Mucosa of descending colon (tissue), 3 donors: ENCODE results near the gene KCNF1. TPM values are rescaled to one million over a fixed set of nuclear protein-coding genes. Genes with fewer than 3 reads are reported as not detected.

Experiments
- ATAC-seq: fragments of 200-7000 bp; cut with Tn5 transposase; one replicate; pipeline ENCODE4 v1.9.1; 2020; ENCODE audit warnings: mild to moderate bottlenecking, moderate library complexity
- DNase-seq, 3 donors: peaks; one replicate each; pipeline ENCODE4 v3.0.0-alpha.2; 2020
- H3K36me3 ChIP-seq: fragments of 200-600 bp; one replicate; pipeline ENCODE4 v1.8.0; 2021; ENCODE audit warnings: low read depth, mild to moderate bottlenecking
- H3K4me1 ChIP-seq: fragments of 200-600 bp; one replicate; pipeline ENCODE4 v1.8.0; 2021; ENCODE audit warnings: low read depth, mild to moderate bottlenecking
- H3K4me3 ChIP-seq: fragments of 200-600 bp; one replicate; pipeline ENCODE4 v1.8.0; 2021; ENCODE audit warnings: mild to moderate bottlenecking
- H3K9me3 ChIP-seq: fragments of 200-600 bp; one replicate; pipeline ENCODE4 v1.8.0; 2021; ENCODE audit warnings: mild to moderate bottlenecking
- intact Hi-C, 2 donors: fragments of 100-400 bp; cut with DNase I in 1 of 2; cut with micrococcal nuclease in 1 of 2; formaldehyde crosslinking; loops; one replicate each; pipeline versions ENCODE4 v1.11.0 to v1.11.1; 2022; cut with DNase I, micrococcal nuclease
- total RNA-seq, 3 donors: library from RNA; stranded (reverse); fragmentation: NEBNext Ultra II Directional in 2 of 3; extraction: Animal tissue kit (Norgen Biotek cat#: 25700) in 2 of 3; gene quantifications; one replicate each; pipeline versions ENCODE4 v1.2.1 to v1.2.4, GENCODE V29; 2021 to 2023
- TF ChIP-seq, protein P1 (sequence below): fragments of 200-600 bp; IDR thresholded peaks from one replicate; pipeline ENCODE4 v1.8.0; 2022; ENCODE audit warnings: antibody characterized with exemption, mild to moderate bottlenecking
- donor health status: DM: no; HTN: no; CAD: no; lungs with moderate emphysema.
- donor health status: DM: no; HTN: no; CAD: no.
- donor health status: DM: no; HTN: yes; CAD: no.

The KCNF1 gene
- total RNA-seq, 3 donors from 2014 or later: 0.32 to 0.99 (median 0.78) TPM

DNA sequence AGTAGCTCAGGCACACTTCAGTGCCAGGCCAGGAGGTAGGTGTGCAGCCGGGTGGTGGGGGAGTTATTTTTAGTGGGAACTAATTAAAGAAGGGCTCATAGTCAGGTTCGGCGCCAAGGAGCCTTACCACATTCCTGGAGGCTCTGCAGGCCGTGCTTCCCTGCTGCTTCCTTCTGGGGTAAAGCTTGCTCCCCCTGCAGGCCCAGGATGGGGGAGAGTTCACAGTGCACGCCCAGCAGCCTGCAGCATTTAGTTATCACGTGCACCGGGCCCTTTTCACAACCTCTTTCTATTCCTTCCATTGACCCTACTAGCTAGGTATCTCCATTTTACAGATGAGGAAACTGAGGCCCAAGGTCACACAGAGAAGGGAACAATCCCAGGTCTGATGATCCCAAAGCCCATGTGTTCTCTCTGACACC, 2.5 kb downstream of the KCNF1 start:
- H3K4me3 ChIP-seq: no peak overlapping the region
- ATAC-seq (peak; percentile 62), DNase-seq (peak in 2 of 3 donors; percentile 60 to 65)
- H3K36me3 ChIP-seq: no peaks in the 10 kb centered on the region
- TF ChIP-seq, protein P1, sequence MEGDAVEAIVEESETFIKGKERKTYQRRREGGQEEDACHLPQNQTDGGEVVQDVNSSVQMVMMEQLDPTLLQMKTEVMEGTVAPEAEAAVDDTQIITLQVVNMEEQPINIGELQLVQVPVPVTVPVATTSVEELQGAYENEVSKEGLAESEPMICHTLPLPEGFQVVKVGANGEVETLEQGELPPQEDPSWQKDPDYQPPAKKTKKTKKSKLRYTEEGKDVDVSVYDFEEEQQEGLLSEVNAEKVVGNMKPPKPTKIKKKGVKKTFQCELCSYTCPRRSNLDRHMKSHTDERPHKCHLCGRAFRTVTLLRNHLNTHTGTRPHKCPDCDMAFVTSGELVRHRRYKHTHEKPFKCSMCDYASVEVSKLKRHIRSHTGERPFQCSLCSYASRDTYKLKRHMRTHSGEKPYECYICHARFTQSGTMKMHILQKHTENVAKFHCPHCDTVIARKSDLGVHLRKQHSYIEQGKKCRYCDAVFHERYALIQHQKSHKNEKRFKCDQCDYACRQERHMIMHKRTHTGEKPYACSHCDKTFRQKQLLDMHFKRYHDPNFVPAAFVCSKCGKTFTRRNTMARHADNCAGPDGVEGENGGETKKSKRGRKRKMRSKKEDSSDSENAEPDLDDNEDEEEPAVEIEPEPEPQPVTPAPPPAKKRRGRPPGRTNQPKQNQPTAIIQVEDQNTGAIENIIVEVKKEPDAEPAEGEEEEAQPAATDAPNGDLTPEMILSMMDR: no peak
- H3K4me1 ChIP-seq: no peaks in the 10 kb centered on the region
- no peaks in the 10 kb centered on the region for H3K9me3 ChIP-seq
- intact Hi-C loops: no loop called here

DNA sequence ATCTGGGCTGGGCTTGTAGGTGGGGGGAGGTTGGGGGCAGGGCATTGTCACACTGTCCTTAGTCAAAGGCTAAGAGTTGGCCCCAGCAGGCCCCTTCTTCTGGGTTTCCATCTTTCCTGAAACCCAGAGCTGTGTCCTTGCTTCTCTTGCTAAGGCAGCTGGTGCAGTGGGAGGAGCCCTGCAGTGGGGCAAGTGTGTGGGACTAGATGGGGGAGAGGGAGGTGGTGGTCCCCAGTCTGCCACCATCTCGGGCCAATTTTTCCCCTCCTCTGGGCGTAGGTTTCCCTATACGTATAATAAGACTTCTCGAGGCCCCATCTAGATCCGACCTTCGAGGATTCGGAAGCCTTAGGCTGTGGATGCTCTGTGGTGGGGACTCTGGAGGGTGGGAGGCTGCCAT, 3.5 kb downstream of the KCNF1 start:
- DNase-seq: no peak
- Histone ChIP-seq H3K4me1 (no peaks in the 10 kb centered on the region), H3K4me3 (no peak overlapping the region), H3K9me3 (no peaks in the 10 kb centered on the region), H3K36me3 (no peaks in the 10 kb centered on the region)
- ATAC-seq: no peak
- intact Hi-C loops: no loop called here
- TF ChIP-seq, protein P1: no peak

DNA sequence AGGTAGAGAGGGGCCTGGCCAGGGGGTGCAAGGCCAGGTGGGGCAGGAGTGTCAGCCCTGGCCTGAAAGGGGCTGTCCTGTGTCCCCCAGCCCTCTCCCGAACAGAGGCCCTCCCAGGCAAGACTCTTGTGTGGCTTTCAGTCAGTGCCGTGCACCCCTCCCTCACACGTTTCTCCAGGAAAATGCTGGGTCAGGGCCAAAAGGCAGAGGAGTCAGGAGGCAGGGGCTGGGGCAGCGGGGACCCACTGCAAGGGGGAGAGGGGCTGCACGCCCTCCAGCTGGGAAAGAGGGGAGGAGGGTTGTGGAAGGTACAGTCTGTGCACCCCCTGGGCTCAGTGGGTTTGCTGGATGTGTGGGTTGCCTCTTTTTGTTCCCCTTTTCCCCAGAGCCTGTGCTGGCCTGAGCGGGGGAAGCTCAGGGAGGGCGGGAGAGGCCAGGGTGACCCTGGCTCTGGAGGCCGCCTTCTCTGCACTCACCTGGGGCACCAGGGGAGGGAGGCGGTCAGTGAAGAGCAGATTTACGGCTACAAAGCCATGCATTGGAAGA, 4.1 kb downstream of the KCNF1 start:
- Histone ChIP-seq H3K9me3 (no peaks in the 10 kb centered on the region), H3K4me3 (no peak overlapping the region), H3K36me3 (no peaks in the 10 kb centered on the region), H3K4me1 (no peaks in the 10 kb centered on the region)
- intact Hi-C loops: no loop called here
- TF ChIP-seq, protein P1: no peak
- DNase-seq (no peak), ATAC-seq (no peak)

DNA sequence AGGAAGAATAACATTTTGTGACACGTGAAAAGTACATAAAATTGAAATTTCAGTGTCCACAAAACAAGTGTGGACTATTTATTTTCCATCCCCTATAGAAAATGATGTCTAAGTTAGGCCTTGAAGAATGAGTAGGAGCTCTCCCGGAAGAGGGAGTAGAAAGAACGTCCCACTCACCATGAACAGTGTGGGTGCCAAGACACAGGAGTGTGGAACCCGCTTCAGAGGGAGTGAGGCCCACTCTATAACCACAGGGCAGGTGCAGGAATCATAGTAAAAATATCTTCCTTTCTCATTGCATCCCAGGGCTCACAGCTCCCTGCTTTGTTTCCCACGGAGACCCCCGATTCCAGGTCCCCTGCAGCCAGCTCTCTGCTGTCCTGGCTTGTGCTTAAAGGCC, 5.2 kb downstream of the KCNF1 start:
- DNase-seq (no peak), ATAC-seq (no peak)
- no peaks in the 10 kb centered on the region for H3K4me1 ChIP-seq
- no peak overlapping the region for H3K4me3 ChIP-seq
- TF ChIP-seq, protein P1: no peak
- no peaks in the 10 kb centered on the region for H3K9me3 ChIP-seq
- H3K36me3 ChIP-seq: no peaks in the 10 kb centered on the region
- intact Hi-C loops: no loop called here

DNA sequence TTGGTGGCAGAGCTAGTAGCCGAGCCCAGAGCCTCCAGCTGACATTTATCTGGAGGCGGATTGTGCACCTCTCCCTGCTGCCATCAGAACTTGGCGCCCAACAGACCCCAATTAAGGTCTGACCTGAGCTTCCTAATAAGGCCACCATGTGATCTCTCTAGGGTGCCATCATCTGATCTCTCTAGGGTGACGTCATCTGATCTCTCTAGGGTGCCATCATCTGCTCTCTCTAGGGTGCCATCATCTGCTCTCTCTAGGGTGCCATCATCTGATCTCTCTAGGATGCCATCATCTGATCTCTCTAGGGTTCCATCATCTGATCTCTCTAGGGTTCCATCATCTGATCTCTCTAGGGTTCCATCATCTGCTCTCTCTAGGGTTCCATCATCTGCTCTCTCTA, 6.2 kb downstream of the KCNF1 start:
- Histone ChIP-seq H3K4me3 (no peak overlapping the region), H3K9me3 (no peaks in the 10 kb centered on the region), H3K4me1 (no peaks in the 10 kb centered on the region), H3K36me3 (no peaks in the 10 kb centered on the region)
- TF ChIP-seq, protein P1: no peak
- DNase-seq (no peak), ATAC-seq (no peak)
- intact Hi-C loops: no loop called here
